ENCODE measurements around the gene TRAFD1. TPM values are rescaled to one million over a fixed set of nuclear protein-coding genes. Genes with fewer than 3 reads are reported as not detected.

Gene TRAFD1, protein sequence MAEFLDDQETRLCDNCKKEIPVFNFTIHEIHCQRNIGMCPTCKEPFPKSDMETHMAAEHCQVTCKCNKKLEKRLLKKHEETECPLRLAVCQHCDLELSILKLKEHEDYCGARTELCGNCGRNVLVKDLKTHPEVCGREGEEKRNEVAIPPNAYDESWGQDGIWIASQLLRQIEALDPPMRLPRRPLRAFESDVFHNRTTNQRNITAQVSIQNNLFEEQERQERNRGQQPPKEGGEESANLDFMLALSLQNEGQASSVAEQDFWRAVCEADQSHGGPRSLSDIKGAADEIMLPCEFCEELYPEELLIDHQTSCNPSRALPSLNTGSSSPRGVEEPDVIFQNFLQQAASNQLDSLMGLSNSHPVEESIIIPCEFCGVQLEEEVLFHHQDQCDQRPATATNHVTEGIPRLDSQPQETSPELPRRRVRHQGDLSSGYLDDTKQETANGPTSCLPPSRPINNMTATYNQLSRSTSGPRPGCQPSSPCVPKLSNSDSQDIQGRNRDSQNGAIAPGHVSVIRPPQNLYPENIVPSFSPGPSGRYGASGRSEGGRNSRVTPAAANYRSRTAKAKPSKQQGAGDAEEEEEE
- 25.5 TPM for total RNA-seq (2021; ENCODE audit: unreplicated experiment)
- 20.2 and 24.5 TPM in 2 replicates for polyA plus RNA-seq (2012)
- Bru-seq, nascent RNA = percentile 63 among the genes with signal in this experiment
- BruChase-seq, experiment 1, labeled RNA remaining after a 6-hour chase = percentile 60 among the genes with signal in this experiment
- BruChase-seq, experiment 2, labeled RNA remaining after a 2-hour chase = percentile 72 among the genes with signal in this experiment
- long read RNA-seq, transcript TRAFD1-202 (12 exons, 2,697 nt) = major isoform, 41 of 69 reads
- long read RNA-seq, partial matches to known transcripts = 9 of 69 reads
- long read RNA-seq, other reads (novel, unspliced or antisense) = 16 of 69 reads

DNA sequence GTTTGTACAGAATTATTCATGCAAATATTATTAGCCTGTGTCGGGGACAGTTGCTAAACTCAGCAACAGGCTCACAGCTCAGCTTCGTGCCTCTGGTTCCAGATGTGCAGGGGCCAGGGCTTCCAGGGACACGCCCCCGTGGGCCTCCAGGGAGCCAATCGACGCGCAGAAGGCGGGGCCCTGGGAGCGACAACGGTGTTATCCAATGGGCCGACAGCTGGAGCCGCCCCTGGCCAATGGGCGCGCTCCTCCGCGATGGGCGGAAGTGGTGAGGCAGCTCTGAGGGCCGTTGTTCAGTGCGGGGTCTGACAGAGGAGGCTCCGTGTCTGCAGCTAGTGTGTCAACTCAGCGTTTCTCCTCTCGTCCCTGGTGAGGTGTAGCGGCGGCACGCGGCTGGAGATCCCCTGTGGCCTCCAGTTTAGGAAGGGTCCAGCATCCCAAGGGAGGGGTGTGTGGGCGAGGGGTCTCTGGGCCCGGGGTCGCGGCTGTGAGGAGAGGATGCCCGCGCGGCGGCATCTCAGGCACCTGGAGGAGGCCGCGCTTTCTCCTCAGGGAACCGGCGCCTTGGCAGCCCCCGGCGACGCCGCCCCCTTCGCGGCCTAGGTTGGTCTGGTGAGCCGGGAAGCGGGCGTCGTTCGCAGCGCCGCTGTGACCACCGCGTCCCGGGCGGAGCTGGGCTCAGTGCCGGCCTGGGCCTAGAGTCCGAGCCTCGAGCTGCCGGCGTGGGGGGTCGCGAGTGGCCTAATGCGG, at the start of gene TRAFD1:
Gene TRAFD1, plus strand, starts transcription at position 311 of the 750 bp plus-strand sequence. CDS start 4,963 bp downstream, outside the sequence.
- Histone ChIP-seq H4K20me1 (ENCODE audit: insufficient read depth) (no peaks in the 10 kb centered on the region), H3K9ac (ENCODE audit: low read length) (peak within 1 kb of the TSS; percentile 85), H3K9me2 (ENCODE audit: insufficient read depth) (no peaks in the 10 kb centered on the region), H3K4me2 (ENCODE audit: low read length) (peak within 1 kb of the TSS; percentile 77), H3K4me3 (replicated peaks in 1 of 2; ENCODE audit: low read depth in 1 of 2, low read length in 2 of 2) (peak within 1 kb of the TSS; percentile 93 to 95), H3K36me3 (ENCODE audit: control insufficient read depth in 1 of 2, insufficient read depth in 2 of 2, low read length in 2 of 2) (0 out of 4 replicates have a peak, but pooled peaks cover 0 to 1% of the 10 kb centered on the region in 2 experiments), H3K9me3 (ENCODE audit: control insufficient read depth in 1 of 2, insufficient read depth in 1 of 2, low read depth in 1 of 2, low read length in 2 of 2) (no peaks in the 10 kb centered on the region), H3K27me3 (ENCODE audit: insufficient read depth, low read length) (no peaks in the 10 kb centered on the region), H3K27ac (ENCODE audit: low read depth, low read length) (peak within 1 kb of the TSS; percentile 33; the same call in 1 of the 2 replicates), H2AFZ (ENCODE audit: low read depth, low read length, poor library complexity, severe bottlenecking) (peak within 1 kb of the TSS; percentile 59), H3K79me2 (ENCODE audit: insufficient read depth, low read length) (peaks cover 4% of the 10 kb centered on the region; the same call in 1 of the 2 replicates), H3K4me1 (ENCODE audit: control insufficient read depth in 1 of 2, insufficient read depth in 2 of 2, low read length in 2 of 2) (peaks cover 34 to 61% of the 10 kb centered on the region in 2 experiments)
- ATAC-seq = peak; percentile 98
- TSS peak; percentile 64 for BruUV-seq (replicated peaks)
- CTCF ChIA-PET = no interaction called here
- intact Hi-C loops (cut with micrococcal nuclease) = no loop called here
- peak; percentile 91 for DNase-seq (ENCODE audit: low read depth, low spot score)
- RAD21 ChIA-PET (ENCODE audit: low non-redundant PET in 1 of 2, low total read pairs in 2 of 2, uncharacterized antibody in 2 of 2, unreplicated experiment in 2 of 2) = no interaction called here
- POLR2A ChIA-PET = interaction anchor here (1.0 to 2.3 kb wide), 4 partner anchors 9 to 20 kb away, joined by 3 to 7 read pairs (median 6); partner anchors contain the start of gene NAA25
- no peak for TF ChIP-seq CEBPB (IDR thresholded peaks at IDR 0.05; ENCODE audit: low read depth)
- TF ChIP-seq JUND (IDR thresholded peaks at IDR 0.05) = no peak
- TF ChIP-seq, protein P1, sequence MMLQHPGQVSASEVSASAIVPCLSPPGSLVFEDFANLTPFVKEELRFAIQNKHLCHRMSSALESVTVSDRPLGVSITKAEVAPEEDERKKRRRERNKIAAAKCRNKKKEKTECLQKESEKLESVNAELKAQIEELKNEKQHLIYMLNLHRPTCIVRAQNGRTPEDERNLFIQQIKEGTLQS (IDR thresholded peaks at IDR 0.05) = no peak
- peak; percentile 80 for TF ChIP-seq SIN3A (IDR thresholded peaks at IDR 0.05; ENCODE audit: low read depth)
- TF ChIP-seq POLR2AphosphoS5 (IDR thresholded peaks at IDR 0.05; ENCODE audit: low read depth, low read length) = peak; percentile 98
- peak; percentile 89 for TF ChIP-seq ZFX (IDR thresholded peaks at IDR 0.05)
- TF ChIP-seq POLR2A (IDR thresholded peaks at IDR 0.05; ENCODE audit: borderline replicate concordance, extremely low read depth, insufficient read depth, insufficient read length) = peak; percentile 87
- TF ChIP-seq MAX (IDR thresholded peaks at IDR 0.05) = peak; percentile 87
- TF ChIP-seq CBX3 (IDR thresholded peaks at IDR 0.05; ENCODE audit: low read depth) = no peak
- peak; percentile 25; the same call in 1 of the 2 replicates for TF ChIP-seq EGR1 (IDR thresholded peaks at IDR 0.05; ENCODE audit: low read depth)
- no peak for TF ChIP-seq YY1 (IDR thresholded peaks at IDR 0.05; ENCODE audit: extremely low read depth, insufficient replicate concordance, low read depth, low read length)
- TF ChIP-seq, protein P2, sequence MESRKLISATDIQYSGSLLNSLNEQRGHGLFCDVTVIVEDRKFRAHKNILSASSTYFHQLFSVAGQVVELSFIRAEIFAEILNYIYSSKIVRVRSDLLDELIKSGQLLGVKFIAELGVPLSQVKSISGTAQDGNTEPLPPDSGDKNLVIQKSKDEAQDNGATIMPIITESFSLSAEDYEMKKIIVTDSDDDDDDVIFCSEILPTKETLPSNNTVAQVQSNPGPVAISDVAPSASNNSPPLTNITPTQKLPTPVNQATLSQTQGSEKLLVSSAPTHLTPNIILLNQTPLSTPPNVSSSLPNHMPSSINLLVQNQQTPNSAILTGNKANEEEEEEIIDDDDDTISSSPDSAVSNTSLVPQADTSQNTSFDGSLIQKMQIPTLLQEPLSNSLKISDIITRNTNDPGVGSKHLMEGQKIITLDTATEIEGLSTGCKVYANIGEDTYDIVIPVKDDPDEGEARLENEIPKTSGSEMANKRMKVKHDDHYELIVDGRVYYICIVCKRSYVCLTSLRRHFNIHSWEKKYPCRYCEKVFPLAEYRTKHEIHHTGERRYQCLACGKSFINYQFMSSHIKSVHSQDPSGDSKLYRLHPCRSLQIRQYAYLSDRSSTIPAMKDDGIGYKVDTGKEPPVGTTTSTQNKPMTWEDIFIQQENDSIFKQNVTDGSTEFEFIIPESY (IDR thresholded peaks at IDR 0.05; ENCODE audit: extremely low read depth, insufficient replicate concordance, low read length) = no peak
- peak; percentile 99 for TF ChIP-seq SP1 (IDR thresholded peaks at IDR 0.05; ENCODE audit: low read depth)
- no peak for TF ChIP-seq REST (IDR thresholded peaks at IDR 0.05; ENCODE audit: low read depth)
- TF ChIP-seq ELF1 (IDR thresholded peaks at IDR 0.05; ENCODE audit: borderline replicate concordance, low read depth) = no peak; the same call in 1 of the 2 replicates
- TF ChIP-seq EZH2 (IDR thresholded peaks at IDR 0.05) = no peak

All from HCT116 (cell line).